AG04449 (cell line): ENCODE results near the gene RETN.

ENCODE experiments used
- CTCF ChIA-PET: fragments of 350-600 bp; formaldehyde crosslinking; extraction: SDS; loops from one replicate; lab custom pipeline; 2021; ENCODE audit warnings: antibody characterized with exemption; lab: Yijun Ruan, JAX
- POLR2A ChIA-PET: fragments of 400-600, 350-600 bp; formaldehyde crosslinking; extraction: SDS; loops from one replicate; lab custom pipeline; 2020; ENCODE audit warnings: antibody characterized with exemption, inconsistent platforms; lab: Yijun Ruan, JAX
- DNase-seq: peaks from one replicate; pipeline ENCODE4 v3.0.0-alpha.2; 2010; ENCODE audit warnings: low read depth, low spot score
- H3K4me3 ChIP-seq: 2 replicates; pipeline ENCODE4 v1.5.1; 2011; ENCODE audit warnings: low read depth, mild to moderate bottlenecking, control low read depth, low read length
- TF ChIP-seq, protein P1 (sequence below): IDR thresholded peaks from one replicate; pipeline ENCODE4 v1.5.1; 2011; ENCODE audit warnings: mild to moderate bottlenecking, moderate library complexity, low read length, control low read depth, inconsistent platforms; ENCODE audit not compliant: insufficient read depth; ENCODE audit errors: missing control alignments

The RETN gene, protein sequence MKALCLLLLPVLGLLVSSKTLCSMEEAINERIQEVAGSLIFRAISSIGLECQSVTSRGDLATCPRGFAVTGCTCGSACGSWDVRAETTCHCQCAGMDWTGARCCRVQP

DNA sequence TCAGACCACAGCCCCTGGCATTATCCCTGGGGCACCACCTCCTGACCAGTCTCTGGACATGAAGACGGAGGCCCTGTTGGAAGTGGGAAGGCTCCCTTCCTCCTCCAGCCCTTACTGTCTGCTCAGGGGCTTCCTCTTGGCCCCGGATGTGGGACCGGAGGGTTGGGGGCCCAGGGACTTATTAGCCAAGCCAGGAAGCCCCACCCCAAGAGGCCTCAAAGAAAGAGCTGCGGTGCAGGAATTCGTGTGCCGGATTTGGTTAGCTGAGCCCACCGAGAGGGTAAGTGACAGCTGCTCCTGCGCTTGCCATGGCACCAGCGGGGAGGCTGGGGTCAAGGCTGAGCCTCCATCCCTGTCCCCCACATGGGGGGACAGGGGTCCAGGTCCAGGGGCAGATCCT, at the start of gene RETN:
Gene RETN (plus strand): TSS at position 208 of the 400 bp plus-strand sequence. CDS start 278 bp downstream, outside the sequence.
- POLR2A ChIA-PET, result no interaction called here
- H3K4me3 ChIP-seq, result no peak within 1 kb of the TSS
- CTCF ChIA-PET, result interaction anchor here (1.7 to 7.7 kb wide), 3 partner anchors 10 to 16 kb away, joined by 3 to 47 read pairs (median 33); partner anchors contain the start of gene TRAPPC5
- TF ChIP-seq, protein P1, sequence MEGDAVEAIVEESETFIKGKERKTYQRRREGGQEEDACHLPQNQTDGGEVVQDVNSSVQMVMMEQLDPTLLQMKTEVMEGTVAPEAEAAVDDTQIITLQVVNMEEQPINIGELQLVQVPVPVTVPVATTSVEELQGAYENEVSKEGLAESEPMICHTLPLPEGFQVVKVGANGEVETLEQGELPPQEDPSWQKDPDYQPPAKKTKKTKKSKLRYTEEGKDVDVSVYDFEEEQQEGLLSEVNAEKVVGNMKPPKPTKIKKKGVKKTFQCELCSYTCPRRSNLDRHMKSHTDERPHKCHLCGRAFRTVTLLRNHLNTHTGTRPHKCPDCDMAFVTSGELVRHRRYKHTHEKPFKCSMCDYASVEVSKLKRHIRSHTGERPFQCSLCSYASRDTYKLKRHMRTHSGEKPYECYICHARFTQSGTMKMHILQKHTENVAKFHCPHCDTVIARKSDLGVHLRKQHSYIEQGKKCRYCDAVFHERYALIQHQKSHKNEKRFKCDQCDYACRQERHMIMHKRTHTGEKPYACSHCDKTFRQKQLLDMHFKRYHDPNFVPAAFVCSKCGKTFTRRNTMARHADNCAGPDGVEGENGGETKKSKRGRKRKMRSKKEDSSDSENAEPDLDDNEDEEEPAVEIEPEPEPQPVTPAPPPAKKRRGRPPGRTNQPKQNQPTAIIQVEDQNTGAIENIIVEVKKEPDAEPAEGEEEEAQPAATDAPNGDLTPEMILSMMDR, result no peak
- no peak for DNase-seq

DNA sequence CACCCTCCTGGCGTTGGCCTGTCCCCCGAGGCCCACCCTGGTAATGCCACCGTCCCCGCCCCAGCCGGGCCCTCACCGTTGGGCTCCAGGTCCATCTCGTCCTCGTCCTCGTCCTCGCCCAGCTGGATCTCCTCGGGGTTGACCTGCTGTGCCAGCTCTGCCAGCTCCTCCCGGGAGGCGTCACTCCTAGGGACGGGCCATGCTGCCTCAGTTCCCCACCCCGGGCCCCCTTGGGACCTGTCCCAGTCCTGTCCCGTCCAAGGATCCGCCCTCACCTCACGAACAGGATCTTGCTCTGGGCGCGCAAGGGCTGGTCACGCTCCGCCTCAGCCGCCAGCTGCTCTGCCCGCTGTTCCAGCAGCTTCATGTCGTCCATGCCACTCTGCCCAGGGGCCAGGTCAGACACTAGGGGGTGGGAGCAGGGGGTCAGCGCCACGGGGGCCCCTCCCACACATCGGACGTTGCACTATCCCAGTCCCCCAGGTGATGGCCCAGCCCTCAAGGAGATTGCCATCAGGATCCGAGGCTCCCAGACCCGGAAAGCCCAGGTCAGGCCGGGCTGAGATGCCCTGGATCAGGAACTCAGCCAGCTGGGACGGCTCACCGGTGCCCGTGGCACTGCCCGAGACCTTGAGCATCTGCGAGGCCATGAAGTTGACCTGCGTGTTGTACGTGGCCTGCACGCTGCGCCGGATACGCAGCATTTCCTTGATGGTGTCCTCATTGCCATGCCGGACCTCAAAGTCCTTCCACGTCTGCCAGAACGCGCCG, 49.0 kb upstream of the RETN start:
- ChIA-PET CTCF (no interaction called here), POLR2A (no interaction called here)

DNA sequence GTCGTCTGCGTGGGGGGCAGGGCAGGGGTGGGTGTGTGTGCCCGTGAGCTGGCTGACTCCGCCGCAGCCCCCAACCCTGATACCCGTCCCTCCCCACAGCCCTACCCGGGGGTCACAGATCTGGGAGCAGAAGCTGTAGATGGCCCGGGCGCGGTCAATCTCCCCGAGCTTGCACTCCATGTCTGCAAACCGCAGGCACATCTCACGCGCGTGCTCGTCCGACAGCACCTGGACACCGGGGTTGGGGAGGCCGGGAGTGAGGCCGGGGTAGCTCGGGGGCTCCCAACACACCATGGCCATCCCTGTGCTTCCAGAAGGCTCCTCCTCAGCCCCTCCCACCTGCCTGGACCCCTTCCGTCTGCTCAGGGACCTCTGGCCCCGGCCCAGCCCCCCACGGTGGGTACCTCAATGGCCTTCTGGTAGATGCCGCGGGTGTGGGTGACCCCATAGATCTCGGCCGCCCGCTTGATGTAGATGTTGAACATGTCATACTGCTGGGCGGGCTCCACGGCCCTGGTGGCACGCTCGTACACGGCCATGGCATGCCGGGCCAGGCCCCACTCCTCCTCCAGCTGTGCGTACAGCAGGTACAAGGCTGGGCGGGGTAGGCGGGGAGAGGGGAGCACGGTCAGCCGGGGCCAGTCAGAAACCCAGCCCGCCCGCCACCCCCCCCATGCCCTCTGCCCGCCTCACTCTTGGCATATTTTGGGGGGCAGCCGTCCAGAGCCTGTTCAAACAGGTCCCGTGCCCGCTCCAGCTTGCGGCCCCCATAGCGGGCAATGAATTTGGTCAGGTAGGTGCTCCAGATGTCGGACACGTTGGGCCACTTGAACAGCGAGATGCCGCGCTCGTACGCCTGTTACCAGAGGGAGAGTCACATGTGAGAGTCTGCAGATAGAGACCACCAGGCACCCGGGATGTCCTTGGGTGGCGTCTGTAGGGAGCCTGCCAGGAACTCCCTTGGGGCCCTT, 48.1 kb upstream of the RETN start:
- CTCF ChIA-PET, result no interaction called here
- DNase-seq, result no peak
- TF ChIP-seq, protein P1, result no peak
- H3K4me3 ChIP-seq, result no peak overlapping the region
- POLR2A ChIA-PET, result no interaction called here

More for the DNA sequence above, 49.0 kb upstream of the RETN start:
- DNase-seq, result no peak
- no peak overlapping the region for H3K4me3 ChIP-seq
- TF ChIP-seq, protein P1, result no peak

DNA sequence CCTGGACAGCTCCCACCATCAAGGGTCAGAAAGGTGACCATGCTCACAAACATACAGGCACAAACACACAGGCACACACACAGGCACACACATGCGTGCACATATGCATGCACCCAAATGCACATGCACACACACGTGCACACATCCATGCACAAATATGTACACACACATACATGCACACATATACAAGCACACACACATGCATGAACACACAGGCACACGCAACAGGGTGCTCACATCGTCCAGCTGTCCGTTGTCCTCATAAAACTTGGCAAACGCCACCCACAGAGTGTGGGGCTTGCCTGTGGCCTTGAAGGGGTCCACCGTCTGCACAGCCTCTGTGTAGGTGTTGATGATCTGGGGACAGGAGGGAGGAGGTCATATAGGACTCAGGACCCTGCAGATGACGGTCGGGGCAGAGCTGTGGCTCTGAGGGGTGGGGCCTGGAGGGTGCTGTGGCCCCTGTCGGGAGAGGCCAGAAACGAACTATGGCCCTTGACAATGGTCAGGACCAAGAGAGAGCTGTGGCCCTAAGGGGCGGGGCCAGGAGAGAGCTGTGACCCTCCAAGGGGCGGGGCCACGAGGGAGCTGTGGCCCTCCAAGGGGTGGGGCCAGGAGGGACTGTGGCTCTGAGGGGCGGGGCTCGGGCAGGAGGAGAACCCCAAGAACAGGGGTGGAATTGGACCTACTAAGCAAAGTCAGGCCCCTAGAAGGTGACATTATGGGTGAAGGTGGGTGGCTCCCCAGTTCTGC, 45.7 kb upstream of the RETN start:
- DNase-seq, result no peak
- POLR2A ChIA-PET, result no interaction called here

More for the DNA sequence above, 45.7 kb upstream of the RETN start:
- CTCF ChIA-PET, result interaction anchor here (1.1 kb wide), 1 partner anchor 28 kb away, joined by 3 read pairs; no protein-coding TSS in a partner anchor
- TF ChIP-seq, protein P1, result no peak
- no peak overlapping the region for H3K4me3 ChIP-seq
